HG03066 (cell line): ENCODE results near the gene METTL23.
"Not testable (repeated sequence)": the region's sequence is repeated elsewhere in the genome, so short reads cannot be mapped to it uniquely, and the experiment has no call there.

Source experiments
- ATAC-seq: cut with Tn5 transposase; IDR thresholded peaks from one replicate; pipeline ENCODE4 v1.9.1; 2021; ENCODE audit warnings: low read depth; ENCODE audit not compliant: unreplicated experiment

The METTL23 gene

GRCh38 chr17:76695059-76695831, 31.4 kb upstream of the METTL23 start:
- no peak for ATAC-seq

- ATAC-seq: no peak
Measured at GRCh38 chr17:76696763-76697701, 29.6 kb upstream of the METTL23 start.

GRCh38 chr17:76697702-76698465, 28.8 kb upstream of the METTL23 start:
- no peak for ATAC-seq

GRCh38 chr17:76698466-76698977, 28.1 kb upstream of the METTL23 start:
- not testable (repeated sequence) for ATAC-seq

GRCh38 chr17:76700270-76700616, 26.4 kb upstream of the METTL23 start:
- no peak for ATAC-seq

GRCh38 chr17:76700617-76701470, 25.8 kb upstream of the METTL23 start:
- no peak for ATAC-seq

- ATAC-seq: no peak
Measured at GRCh38 chr17:76701471-76701967, 25.1 kb upstream of the METTL23 start.

GRCh38 chr17:76702076-76702475, 24.6 kb upstream of the METTL23 start:
- ATAC-seq: no peak

- no peak for ATAC-seq
Measured at GRCh38 chr17:76702941-76703637, 23.6 kb upstream of the METTL23 start.

GRCh38 chr17:76704805-76705204, 21.8 kb upstream of the METTL23 start:
- no peak for ATAC-seq

GRCh38 chr17:76706817-76707216, 19.8 kb upstream of the METTL23 start:
- no peak for ATAC-seq

- no peak for ATAC-seq
Measured at GRCh38 chr17:76707985-76708807, 18.4 kb upstream of the METTL23 start.

- no peak for ATAC-seq
Measured at GRCh38 chr17:76709077-76709950, 17.3 kb upstream of the METTL23 start.

GRCh38 chr17:76709951-76710862, 16.4 kb upstream of the METTL23 start:
- not testable (repeated sequence) for ATAC-seq

GRCh38 chr17:76710863-76711611, 15.6 kb upstream of the METTL23 start, which contains the start of gene MXRA7:
TSS of gene MXRA7 (minus strand) at chr17:76710965. CDS start at chr17:76710946, 19 bp downstream.
- no peak for ATAC-seq
